ENCODE results near the gene IGSF9B. TPM values are rescaled to one million over a fixed set of nuclear protein-coding genes. Genes with fewer than 3 reads are reported as not detected.

The IGSF9B gene
- total RNA-seq, 1 experiment from 2014 or later, result under 0.01 TPM

DNA sequence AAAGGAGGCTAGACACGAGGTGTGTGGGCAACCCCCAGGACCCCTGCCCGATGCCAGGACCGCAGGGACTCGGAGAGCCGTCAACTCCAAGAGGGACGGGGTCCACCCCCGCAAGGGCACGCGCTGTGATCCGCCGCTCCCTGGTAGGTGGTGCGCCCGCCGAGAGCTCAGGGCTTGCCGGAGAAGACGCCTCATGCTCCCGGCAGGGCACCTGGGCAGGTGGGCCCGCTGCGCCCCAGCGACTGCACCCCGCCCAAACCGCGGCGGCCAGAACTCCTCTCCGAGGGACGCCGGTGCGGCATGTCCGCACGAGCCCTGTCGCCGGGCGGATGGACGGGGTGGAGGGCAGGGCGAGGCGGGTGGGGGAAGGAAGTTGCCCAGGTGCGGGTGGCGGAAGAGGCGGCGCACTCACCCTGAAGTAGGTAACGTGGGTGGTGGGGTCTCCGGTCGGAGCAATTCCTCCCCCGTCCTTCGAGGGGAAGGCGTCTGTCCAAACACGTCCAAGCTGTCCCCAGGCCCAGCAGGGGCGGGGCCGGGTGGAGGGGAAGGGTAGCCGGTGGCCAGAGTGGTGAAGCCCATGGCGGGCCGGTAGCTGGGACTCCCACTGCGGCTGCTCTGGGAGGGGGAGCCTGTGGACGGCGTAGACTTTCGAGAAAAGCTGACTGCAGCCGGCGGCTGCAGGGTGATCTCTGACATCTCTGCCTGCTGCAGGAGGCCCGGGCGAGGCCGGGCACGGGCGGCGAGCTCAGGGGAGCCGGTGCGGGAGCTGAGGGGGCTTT, 37.2 kb downstream of the IGSF9B start:
- DNase-seq (ENCODE audit: low read depth), result no peak

DNA sequence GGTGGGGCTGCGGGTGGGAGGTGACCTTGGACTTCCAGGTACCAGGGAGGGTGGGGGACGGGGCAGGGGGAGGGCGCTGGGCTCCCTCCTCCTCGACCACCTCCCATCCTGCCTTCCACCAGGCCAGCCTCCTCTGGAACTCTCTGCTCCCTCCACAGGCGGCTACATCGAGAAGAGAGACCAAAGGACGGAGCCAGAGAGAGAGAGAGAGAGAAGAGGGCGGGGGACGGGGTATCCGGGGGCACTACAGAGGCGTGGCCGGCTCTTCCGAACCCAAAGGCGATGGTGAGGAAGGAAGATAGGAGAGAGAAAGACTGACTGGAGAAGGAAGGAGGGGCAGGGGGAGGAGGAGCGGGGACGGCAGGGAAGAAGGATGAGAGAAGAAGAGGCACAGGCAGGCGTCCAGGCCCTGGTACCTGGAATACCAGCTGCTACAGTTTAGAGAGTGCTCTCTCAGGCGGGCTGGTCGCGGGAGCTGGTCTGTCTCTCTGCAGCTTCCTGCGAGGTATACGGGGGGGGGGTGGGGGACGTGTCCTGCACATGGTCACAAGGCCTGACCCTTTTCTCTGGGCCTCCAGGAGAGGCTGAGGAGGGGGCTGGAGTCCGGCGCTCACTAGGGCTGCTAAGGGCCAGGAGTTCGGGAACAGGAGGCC, 38.0 kb downstream of the IGSF9B start:
- DNase-seq (ENCODE audit: low read depth), result no peak

DNA sequence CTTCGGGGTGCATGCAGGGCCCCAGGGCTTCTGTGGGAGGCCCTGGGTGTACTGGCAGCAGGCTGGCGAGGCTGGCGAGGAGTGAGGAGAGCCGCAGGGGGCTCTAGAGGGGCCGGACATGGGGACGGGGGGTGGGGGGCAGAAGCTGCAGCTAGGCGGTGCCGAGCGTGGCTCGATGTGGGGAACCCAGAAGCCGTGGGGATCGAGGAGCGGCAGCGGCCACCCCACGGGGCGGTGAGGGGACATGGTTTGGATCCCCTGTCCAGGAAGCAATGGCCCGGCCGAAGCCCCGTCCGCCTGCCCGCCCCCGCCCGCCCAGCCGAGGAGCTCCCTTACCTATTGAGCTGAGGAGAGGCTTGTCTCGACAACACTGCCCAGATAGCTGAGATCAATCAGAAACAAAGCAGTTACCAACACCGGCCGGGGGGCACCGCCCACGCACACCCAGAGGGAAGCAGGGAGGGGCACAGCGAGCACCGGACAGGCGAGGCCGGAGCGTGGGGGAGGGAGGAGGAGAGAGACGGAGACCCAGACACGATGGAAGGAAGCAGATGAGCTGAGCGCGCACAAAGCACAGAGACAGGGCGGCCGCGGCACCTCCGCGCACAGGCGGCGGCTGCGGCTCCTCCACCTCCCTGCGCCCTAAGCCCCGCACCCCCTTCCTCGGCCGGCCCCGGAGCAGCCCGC, 38.7 kb downstream of the IGSF9B start:
- no peak for DNase-seq (ENCODE audit: low read depth)

DNA sequence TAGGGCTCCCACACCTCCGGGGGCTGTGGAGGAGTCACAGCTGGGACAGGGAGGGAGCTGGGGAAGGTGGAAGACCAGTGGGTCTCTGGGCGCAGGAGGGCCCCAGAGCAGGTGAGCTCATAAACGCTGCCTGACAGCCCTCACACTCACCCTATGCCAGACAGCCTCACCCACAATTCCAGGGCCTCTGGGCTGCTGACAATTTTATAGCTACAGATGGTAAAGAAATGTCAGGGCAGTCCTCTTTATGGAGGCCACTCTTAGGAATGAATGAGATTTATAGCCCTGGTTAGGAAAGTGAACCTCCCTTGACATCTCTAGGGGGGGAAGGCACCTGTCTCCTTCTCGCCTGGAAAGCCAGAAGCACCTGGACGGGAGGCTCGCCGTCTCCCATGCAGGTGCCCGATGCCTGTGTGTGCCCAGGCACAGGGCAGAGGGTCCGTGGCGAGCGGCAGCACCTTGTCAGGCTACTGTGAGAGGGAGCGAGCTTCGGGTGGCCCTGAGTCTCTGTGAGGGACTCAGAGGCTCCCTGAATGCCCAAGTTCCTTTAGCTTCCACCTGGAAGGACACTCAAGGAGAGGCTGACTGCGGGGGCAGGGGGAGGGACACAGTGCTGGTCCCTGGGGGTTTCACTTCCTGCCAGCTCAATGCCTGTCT, 39.9 kb downstream of the IGSF9B start:
- DNase-seq (ENCODE audit: low read depth), result no peak

DNA sequence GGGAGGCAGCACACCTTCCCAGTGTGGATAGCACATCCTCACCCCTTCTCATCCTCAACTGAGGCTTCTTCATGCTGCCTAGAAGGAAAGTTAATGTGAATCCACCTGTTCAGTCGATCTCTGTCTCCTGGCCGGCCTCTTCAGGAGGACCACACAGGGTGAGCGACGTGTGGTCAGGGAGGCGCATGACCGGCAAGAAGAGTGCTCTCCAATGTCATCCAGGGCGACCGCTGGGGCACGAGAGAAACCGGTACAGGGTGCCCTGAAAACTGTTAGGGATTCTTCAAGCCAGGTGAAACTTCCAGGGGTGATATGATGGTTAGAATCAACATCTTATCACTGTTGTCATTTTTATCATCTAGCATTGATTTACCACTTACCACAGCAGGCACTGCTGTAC, 43.0 kb downstream of the IGSF9B start:
- no peak for DNase-seq (ENCODE audit: low read depth)

DNA sequence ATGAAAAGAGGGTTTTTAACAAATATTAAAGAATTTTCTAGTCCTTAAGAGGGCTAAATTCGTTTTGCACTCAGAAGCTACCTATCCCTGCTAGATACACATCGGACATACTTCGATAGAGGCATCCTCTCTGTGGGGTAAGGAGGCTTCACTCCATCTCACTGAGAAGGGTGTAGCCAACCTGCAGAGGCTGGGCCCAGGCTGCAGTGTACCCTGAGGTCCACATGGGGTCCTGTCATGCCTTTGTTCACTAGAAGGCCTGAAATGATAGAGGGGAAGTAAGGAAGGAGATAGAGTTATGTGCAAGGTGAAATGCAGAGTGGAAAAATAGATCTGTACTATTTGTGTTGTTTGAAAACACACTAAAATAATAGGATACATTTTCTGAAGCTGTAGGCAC, 45.6 kb downstream of the IGSF9B start:
- no peak for DNase-seq (ENCODE audit: low read depth)

DNA sequence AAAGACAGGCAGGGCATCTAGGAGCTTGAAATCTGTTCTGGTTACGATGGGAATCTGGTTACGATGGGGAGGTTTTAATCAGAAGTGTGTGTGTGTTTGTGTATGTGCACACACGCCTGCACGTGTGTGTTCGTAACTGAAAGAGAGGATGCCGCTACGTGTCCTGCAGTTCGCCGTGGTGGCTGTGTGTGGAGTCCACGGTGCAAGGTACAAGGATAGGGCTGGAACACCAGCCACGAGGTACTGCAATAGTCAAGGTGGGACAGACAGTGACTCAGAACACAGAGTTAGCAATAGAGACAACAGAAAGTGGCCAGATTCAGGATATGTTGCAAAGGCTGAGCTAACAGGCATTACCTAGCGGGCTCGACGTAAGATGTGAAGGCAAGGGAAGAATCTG, 46.7 kb downstream of the IGSF9B start:
- no peak for DNase-seq (ENCODE audit: low read depth)

DNA sequence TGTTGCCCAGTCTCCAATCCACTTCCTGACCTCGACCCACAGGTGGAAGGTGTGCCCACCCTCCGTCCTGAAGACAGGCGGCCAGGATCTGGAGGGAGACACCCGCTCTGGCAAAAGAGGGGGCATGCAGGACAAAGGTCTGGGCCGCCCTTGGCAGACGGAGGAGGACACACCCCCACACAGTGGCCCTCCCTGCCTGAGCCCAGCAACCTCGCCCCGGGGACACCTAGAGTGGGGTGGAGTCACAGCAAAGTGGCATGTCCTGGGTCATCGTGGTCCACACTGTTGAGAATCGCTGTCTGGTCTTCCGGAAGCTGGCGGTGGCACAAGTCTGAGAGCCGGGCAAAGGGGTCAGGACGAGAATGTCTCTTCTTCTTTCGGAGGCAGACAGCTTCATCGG, 47.9 kb downstream of the IGSF9B start:
- no peak for DNase-seq (ENCODE audit: low read depth)

DNA sequence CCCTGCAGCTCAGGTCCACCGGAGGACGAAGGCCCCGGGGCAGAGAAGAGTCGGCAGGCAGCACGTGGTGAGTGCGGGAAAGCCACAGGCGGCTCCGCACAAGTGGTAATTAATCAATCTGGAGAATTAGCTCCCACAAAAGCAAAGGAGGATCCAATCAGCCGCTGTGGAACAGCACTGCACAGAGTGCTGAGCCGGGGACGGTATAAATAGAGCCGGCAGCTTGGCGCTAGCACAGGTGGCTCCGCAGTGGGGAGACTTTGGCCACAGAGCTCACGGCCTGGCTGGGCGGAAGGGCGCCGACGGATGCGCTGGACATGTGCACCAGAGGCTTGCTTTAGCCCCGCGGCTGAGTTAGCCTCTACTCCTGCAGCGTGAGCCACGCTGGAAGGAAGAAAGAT, 48.9 kb downstream of the IGSF9B start:
- DNase-seq (ENCODE audit: low read depth), result no peak

DNA sequence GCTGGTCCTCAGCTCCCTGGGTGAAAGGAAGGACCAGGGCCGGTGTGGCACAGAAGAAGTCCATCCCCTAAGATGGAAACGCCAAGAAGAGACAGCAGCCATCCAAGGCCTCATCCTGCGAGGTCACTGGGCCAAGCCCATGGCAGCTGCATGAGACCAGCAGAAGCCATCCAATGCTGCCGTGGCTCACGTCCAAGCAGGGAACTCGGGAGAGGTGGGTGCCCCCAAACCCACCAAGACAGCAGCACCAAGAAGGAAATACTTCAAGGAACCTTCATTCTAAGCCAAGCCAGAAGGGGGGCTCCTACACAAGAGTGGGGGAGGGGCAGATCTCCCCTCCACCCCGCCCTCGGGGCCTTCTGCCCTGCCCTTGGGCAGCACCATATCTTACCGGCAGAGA, 49.6 kb downstream of the IGSF9B start:
- DNase-seq (ENCODE audit: low read depth), result no peak

DNA sequence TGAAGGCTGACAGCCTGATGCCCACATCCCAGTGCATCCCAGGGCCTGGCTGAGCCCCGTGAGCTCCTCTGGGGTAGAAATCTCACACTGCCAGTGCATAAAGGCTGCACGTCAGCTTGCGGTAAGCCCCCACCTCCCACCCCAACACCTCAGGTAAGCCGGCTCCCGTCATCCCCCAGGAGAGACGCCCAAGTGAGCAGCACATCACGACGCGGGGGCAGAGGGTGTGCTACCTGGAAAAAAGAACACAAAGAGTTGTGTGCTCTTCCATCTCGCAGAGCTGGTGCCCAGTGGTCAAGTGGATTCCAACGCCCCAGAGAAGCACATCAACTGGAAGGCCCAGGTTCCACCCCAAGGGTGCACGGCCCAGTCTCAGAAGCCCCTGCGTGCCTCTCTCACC, 50.0 kb downstream of the IGSF9B start:
- no peak for DNase-seq (ENCODE audit: low read depth)

DNA sequence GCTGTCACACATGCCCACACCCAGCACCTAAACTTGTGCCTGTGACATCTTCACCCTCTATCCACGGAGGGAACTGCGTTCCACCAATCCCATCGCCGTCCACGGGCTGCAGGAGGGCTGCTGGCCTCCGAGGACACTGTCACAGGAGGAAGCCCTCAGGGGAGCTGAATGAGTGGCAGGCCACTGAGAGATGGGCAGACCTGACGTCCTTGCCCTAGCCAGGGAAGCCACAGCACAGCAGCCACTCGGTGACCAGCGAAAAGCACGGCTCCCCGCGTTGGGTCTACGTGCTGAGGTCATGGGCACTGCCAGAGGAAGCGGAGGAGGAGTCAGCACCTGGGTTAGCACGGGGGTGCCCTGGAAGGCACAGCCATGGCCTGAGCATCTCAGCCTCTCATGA, 50.5 kb downstream of the IGSF9B start:
- DNase-seq (ENCODE audit: low read depth), result no peak

DNA sequence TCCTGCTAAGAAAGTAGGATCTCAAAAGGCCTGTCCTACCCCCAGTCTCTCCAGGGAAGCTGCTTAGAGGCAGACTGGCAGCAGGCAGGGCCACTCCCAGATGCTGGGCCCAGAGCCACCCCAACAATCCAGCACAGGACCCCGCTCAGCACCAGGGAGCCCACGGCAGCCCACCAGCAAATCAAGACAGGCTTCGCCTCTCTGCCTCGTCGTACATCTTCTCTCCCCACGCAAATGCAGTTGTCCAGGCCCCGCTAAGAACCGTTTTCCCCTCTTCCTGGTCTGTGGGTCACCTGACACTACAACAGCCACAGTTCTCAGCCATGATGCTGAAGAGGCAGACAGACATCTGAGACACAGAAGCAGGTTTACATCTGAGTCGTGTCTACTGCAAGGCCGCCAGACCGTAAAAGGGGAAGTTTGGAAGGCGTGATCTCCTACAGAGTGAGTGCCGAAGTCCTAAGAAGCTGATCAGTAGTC, 51.1 kb downstream of the IGSF9B start:
- no peak for DNase-seq (ENCODE audit: low read depth)

DNA sequence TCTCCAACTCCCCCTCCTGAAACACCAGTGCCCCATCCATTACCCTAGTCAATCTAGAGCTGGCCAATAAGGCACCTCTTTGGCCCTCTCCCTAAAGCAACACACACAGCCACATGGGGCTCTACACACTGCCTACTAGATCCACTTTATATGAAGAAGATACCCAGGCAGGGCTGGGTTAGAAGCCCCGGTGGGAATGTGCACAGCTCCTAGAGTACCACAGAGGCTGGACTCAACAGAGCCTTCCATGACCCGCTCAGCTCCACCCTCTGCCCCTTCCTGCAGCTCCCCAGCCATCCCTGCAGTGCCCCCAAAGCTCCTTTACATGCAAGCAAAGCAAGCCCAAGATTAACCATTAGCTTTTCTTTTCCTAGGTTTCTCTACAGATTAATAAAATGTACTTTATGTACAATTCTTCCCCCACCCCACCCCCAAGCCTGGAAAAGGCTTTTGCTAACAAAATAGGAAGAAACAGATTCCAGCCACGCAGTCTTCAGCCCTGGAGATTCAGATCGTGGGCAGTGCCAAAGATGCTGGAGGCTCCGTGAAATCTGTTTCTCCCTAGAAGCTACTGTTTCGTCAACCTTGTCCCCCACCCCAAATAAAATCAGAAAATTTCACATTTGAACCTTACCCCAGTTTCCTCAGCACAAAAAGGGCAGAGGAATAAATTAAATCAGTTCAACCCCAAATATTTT, 51.8 kb downstream of the IGSF9B start:
- no peak for DNase-seq (ENCODE audit: low read depth)

DNA sequence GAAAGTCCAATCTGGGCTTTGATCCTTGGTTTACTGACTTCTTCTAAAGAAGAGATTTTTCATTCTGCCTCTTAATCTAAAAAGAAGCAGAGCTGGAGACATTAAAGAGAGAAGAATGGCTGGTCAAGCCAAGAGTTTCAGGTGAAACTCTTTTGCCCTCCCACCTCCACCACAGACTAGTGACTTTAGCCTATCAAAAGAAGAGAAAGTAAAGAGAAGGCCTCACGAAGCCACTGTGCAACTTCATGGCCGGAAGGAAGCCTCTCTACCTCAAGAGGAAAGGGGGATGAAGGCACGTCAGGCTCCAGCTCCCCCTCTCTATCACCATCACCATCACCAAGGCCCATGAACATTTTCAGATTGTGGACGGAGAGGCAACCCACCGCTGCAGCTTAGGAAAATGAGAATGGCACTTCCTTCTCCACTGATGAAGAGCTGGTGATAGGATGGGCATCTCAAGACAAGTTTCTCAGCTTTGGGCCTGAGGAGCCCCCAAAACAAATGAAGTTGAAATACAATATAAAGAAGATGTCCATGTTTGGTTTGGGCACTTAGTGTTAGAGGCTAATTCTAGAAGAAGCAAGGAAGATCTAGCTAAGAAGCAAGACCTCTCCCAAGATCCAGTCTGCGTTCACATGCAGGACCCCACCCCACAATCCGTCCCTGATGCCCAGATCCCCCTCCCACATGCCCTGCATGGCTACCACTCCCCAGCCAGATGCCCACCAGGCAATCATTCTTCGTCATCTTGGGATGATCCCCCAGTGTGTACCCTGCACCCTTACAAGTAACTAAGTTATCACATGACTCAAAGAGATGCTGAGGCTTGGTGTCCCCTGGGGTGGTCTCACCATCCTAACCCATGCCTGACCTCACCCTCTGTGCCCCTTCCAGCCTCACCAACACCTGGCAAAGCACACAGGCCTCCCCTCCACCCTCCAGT, 52.6 kb downstream of the IGSF9B start:
- no peak for DNase-seq (ENCODE audit: low read depth)

DNA sequence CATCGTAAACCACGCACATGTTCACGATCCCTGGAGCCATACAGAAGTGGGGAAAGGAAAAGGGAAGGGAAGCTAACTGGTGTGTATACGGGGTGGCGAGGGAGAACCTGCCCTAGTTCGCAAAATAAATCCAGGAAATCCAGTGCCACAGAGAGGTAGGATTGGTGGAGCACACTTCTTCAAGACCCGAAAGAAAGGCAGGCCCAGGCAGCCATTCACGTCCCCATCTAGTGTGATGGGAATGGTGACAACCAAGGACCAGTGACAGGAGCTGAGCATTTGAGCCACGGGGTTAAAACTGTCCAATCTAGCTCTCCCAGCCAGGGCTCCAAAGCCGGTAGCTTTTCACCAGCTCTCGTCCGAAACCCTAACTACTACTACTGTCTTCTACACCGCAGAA, 53.7 kb downstream of the IGSF9B start:
- no peak for DNase-seq (ENCODE audit: low read depth)

DNA sequence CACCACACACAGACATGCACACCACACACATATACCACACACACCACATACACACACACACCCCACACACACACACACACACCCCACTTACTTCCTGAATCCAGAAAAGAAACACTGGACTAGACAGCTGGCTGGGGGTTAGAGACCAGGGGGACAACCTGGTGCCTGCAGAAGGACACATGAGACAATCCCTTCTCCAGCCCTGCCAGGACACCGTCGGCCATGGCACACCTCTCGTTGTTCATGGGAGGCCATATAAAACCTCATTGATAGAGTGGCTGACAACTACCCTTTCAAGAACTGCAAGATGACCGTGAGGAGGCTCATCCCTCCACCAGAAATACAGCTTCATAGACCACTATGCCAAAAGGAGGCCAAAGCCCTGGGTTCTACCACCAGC, 54.3 kb downstream of the IGSF9B start:
- DNase-seq (ENCODE audit: low read depth), result no peak

DNA sequence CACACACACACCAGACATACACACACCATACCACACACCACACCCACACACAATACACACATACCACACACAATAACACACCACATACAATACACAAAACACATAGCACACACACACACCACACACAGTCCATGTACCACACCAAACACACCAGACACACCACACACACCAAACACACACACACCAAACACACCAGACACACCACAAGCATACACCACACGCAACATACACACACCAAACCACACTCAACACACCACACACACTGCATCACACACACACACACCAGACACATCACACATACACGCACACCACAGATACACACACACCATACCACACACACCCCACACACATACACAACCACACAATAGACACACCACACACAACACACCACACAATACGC, 54.8 kb downstream of the IGSF9B start:
- no peak for DNase-seq (ENCODE audit: low read depth)

DNA sequence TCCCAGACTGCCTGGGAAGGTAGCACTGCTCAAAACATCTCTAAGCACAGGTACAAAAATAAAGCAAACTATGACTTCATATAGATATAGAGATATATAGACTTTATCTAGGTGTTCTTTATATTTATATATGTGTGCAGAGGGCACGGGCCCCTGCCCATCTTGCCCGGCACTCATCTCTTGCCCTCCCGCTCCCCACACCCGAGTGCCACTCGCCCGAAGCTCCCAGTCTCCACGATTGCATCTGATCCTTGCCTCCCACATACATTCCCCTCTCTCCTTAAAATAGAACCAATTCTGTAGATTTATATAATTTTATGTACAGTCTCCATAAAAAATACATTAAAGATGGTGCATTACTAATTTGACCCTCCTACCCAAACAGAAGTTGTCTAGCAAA, 55.5 kb downstream of the IGSF9B start:
- DNase-seq (ENCODE audit: low read depth), result no peak

All from LHCN-M2 (cell line).